CD8-positive, alpha-beta memory T cell (primary cell): Measurements from ENCODE around the gene PPFIA1. TPM values are rescaled to one million over a fixed set of nuclear protein-coding genes. Genes with fewer than 3 reads are reported as not detected.
A peak's percentile ranks its signal among the peaks of the same experiment; 100 is the strongest.

Experiments
- CTCF ChIA-PET: fragments of 350-600 bp; sonication (Branson Sonifier 250); formaldehyde crosslinking; loops from one replicate; lab custom pipeline; 2021; ENCODE audit warnings: antibody characterized with exemption; lab: Charles Lee
- POLR2A ChIA-PET: fragments of 350-600 bp; sonication (Branson Sonifier 250); formaldehyde crosslinking; loops from one replicate; lab custom pipeline; 2021; ENCODE audit warnings: antibody characterized with exemption; lab: Charles Lee
- DNase-seq, 5 donors: peaks; one replicate each; pipeline versions ENCODE4 v3.0.0 to v3.0.0-alpha.2; 2020 to 2022; ENCODE audit warnings: mixed read lengths in 1 of 5
- H3K27ac ChIP-seq: one replicate; pipeline ENCODE4 v1.7.0; 2013; ENCODE audit warnings: low read depth, mild to moderate bottlenecking, low read length, moderate library complexity
- H3K27me3 ChIP-seq: 2 replicates; pipeline ENCODE4 v1.7.0; 2013; ENCODE audit warnings: low read length, mild to moderate bottlenecking; ENCODE audit not compliant: insufficient read depth, poor library complexity, severe bottlenecking
- H3K36me3 ChIP-seq: 2 replicates; pipeline ENCODE4 v1.7.0; 2013; ENCODE audit warnings: mild to moderate bottlenecking, low read length, moderate library complexity; ENCODE audit not compliant: insufficient read depth
- H3K4me1 ChIP-seq: 2 replicates; pipeline ENCODE4 v1.7.0; 2013; ENCODE audit warnings: mild to moderate bottlenecking, low read length, moderate library complexity; ENCODE audit not compliant: insufficient read depth
- H3K4me3 ChIP-seq: 2 replicates; pipeline ENCODE4 v1.7.0; 2013; ENCODE audit warnings: mild to moderate bottlenecking, low read length
- H3K9me3 ChIP-seq: 2 replicates; pipeline ENCODE4 v1.7.0; 2013; ENCODE audit warnings: mild to moderate bottlenecking, low read length
- H3K27ac Mint-ChIP-seq, 8 donors: one replicate each; pipeline ENCODE4 v1.8.0; 2020 to 2021; ENCODE audit warnings: mixed read lengths in 8 of 8, mild to moderate bottlenecking in 6 of 8, inconsistent platforms in 3 of 8, moderate library complexity in 3 of 8
- H3K27me3 Mint-ChIP-seq, 2 donors: one replicate each; pipeline ENCODE4 v1.8.0; 2020 to 2021; ENCODE audit warnings: mixed read lengths in 2 of 2, mild to moderate bottlenecking in 1 of 2, moderate library complexity in 1 of 2
- H3K36me3 Mint-ChIP-seq, 3 donors: one replicate each; pipeline ENCODE4 v1.8.0; 2020 to 2021; ENCODE audit warnings: mixed read lengths in 3 of 3, inconsistent platforms in 1 of 3, mild to moderate bottlenecking in 1 of 3
- H3K4me1 Mint-ChIP-seq, 3 donors: one replicate each; pipeline ENCODE4 v1.8.0; 2020 to 2021; ENCODE audit warnings: mixed read lengths in 3 of 3, inconsistent platforms in 1 of 3, mild to moderate bottlenecking in 1 of 3
- H3K4me3 Mint-ChIP-seq, 7 donors: one replicate each; pipeline ENCODE4 v1.8.0; 2020 to 2021; ENCODE audit warnings: mixed read lengths in 7 of 7, mild to moderate bottlenecking in 6 of 7, moderate library complexity in 4 of 7, inconsistent platforms in 2 of 7
- H3K9me3 Mint-ChIP-seq, 5 donors: one replicate each; pipeline ENCODE4 v1.8.0; 2020 to 2022; ENCODE audit warnings: mixed read lengths in 5 of 5, mild to moderate bottlenecking in 3 of 5, moderate library complexity in 2 of 5, inconsistent platforms in 1 of 5
- polyA plus RNA-seq: library from polyadenylated mRNA; unstranded; fragments of 300-500 nt; fragmentation: Illumina TruSeq; gene quantifications from one replicate; pipeline ENCODE4 v1.2.3, GENCODE V29; 2021
- total RNA-seq, 2 experiments: library from RNA; stranded (reverse); gene quantifications; one replicate each; pipeline ENCODE4 v1.2.3, GENCODE V29; 2021

Gene PPFIA1
- total and polyA plus RNA-seq, 3 experiments from 2014 or later = 18.8 to 44.4 (median 39.9) TPM

- H3K27ac Mint-ChIP-seq = peak overlapping the region in 1 of 8 donors; percentile 65
- no peaks in the 10 kb centered on the region for H3K36me3 Mint-ChIP-seq
- H3K9me3 Mint-ChIP-seq = no peaks in the 10 kb centered on the region
- H3K4me1 Mint-ChIP-seq = peaks cover 0 to 1% (median 0%) of the 10 kb centered on the region in 3 donors
- Histone ChIP-seq H3K4me3 (no peak overlapping the region), H3K4me1 (no peaks in the 10 kb centered on the region), H3K9me3 (no peaks in the 10 kb centered on the region), H3K27ac (no peak overlapping the region), H3K27me3 (no peaks in the 10 kb centered on the region), H3K36me3 (no peaks in the 10 kb centered on the region)
- POLR2A ChIA-PET = no interaction called here
- peaks cover 4 to 14% of the 10 kb centered on the region in 2 donors for H3K27me3 Mint-ChIP-seq
- CTCF ChIA-PET = no interaction called here
- no peak overlapping the region for H3K4me3 Mint-ChIP-seq
- DNase-seq = no peak
Measured at GRCh38 chr11:70418130-70418529, 147.6 kb downstream of the PPFIA1 start.

- no peaks in the 10 kb centered on the region for H3K27me3 ChIP-seq
- ChIA-PET POLR2A (no interaction called here), CTCF (no interaction called here)
- no peaks in the 10 kb centered on the region for H3K9me3 Mint-ChIP-seq
- no peak overlapping the region for H3K4me3 ChIP-seq
- peaks cover 1% of the 10 kb centered on the region for H3K4me1 ChIP-seq
- H3K27ac Mint-ChIP-seq = no peak overlapping the region
- peaks cover 7 to 16% of the 10 kb centered on the region in 2 donors for H3K27me3 Mint-ChIP-seq
- no peak overlapping the region for H3K4me3 Mint-ChIP-seq
- H3K27ac ChIP-seq = peak overlapping the region; percentile 61
- H3K36me3 Mint-ChIP-seq = no peaks in the 10 kb centered on the region
- H3K4me1 Mint-ChIP-seq = peaks cover 0 to 5% (median 5%) of the 10 kb centered on the region in 3 donors
- no peaks in the 10 kb centered on the region for H3K9me3 ChIP-seq
- no peak for DNase-seq
- H3K36me3 ChIP-seq = no peaks in the 10 kb centered on the region
Measured at GRCh38 chr11:70419307-70420007, 149.0 kb downstream of the PPFIA1 start.

- DNase-seq = no peak
- H3K4me1 Mint-ChIP-seq = peaks cover 0 to 11% (median 8%) of the 10 kb centered on the region in 3 donors
- Histone ChIP-seq H3K4me1 (peaks cover 7% of the 10 kb centered on the region), H3K9me3 (no peaks in the 10 kb centered on the region), H3K27ac (peak overlapping the region; percentile 61), H3K27me3 (no peaks in the 10 kb centered on the region), H3K4me3 (no peak overlapping the region), H3K36me3 (no peaks in the 10 kb centered on the region)
- POLR2A ChIA-PET = no interaction called here
- no peaks in the 10 kb centered on the region for H3K36me3 Mint-ChIP-seq
- H3K27ac Mint-ChIP-seq = no peak overlapping the region
- peaks cover 7 to 13% of the 10 kb centered on the region in 2 donors for H3K27me3 Mint-ChIP-seq
- CTCF ChIA-PET = no interaction called here
- H3K9me3 Mint-ChIP-seq = no peaks in the 10 kb centered on the region
- H3K4me3 Mint-ChIP-seq = no peak overlapping the region
Measured at GRCh38 chr11:70420008-70420464, 149.5 kb downstream of the PPFIA1 start.

GRCh38 chr11:70420496-70420895 is 150.0 kb downstream of the PPFIA1 start:
- Histone ChIP-seq H3K36me3 (no peaks in the 10 kb centered on the region), H3K4me3 (no peak overlapping the region), H3K27me3 (no peaks in the 10 kb centered on the region), H3K9me3 (no peaks in the 10 kb centered on the region), H3K27ac (peak overlapping the region; percentile 5), H3K4me1 (peaks cover 7% of the 10 kb centered on the region)
- no peak overlapping the region for H3K4me3 Mint-ChIP-seq
- POLR2A ChIA-PET = no interaction called here
- H3K27ac Mint-ChIP-seq = no peak overlapping the region
- H3K9me3 Mint-ChIP-seq = no peaks in the 10 kb centered on the region
- peaks cover 8 to 10% of the 10 kb centered on the region in 2 donors for H3K27me3 Mint-ChIP-seq
- H3K36me3 Mint-ChIP-seq = no peaks in the 10 kb centered on the region
- CTCF ChIA-PET = no interaction called here
- no peak for DNase-seq
- H3K4me1 Mint-ChIP-seq = peaks cover 0 to 14% (median 10%) of the 10 kb centered on the region in 3 donors

- ChIA-PET CTCF (interaction anchor here (1.0 kb wide), 1 partner anchor 225 kb away, joined by 3 read pairs; no protein-coding TSS in a partner anchor), POLR2A (no interaction called here)
- Mint-ChIP-seq H3K27me3 (peaks cover 10 to 12% of the 10 kb centered on the region in 2 donors), H3K9me3 (no peaks in the 10 kb centered on the region), H3K27ac (no peak overlapping the region), H3K4me1 (peaks cover 0 to 14% (median 13%) of the 10 kb centered on the region in 3 donors), H3K4me3 (no peak overlapping the region), H3K36me3 (no peaks in the 10 kb centered on the region)
- DNase-seq = no peak
- Histone ChIP-seq H3K4me1 (peaks cover 7% of the 10 kb centered on the region), H3K27me3 (no peaks in the 10 kb centered on the region), H3K4me3 (no peak overlapping the region), H3K27ac (no peak overlapping the region), H3K36me3 (no peaks in the 10 kb centered on the region), H3K9me3 (no peaks in the 10 kb centered on the region)
Measured at GRCh38 chr11:70421123-70421522, 150.6 kb downstream of the PPFIA1 start.

GRCh38 chr11:70422692-70423522 is 152.4 kb downstream of the PPFIA1 start:
- Histone ChIP-seq H3K27me3 (no peaks in the 10 kb centered on the region), H3K9me3 (no peaks in the 10 kb centered on the region), H3K4me3 (no peak overlapping the region), H3K27ac (no peak overlapping the region), H3K4me1 (peaks cover 7% of the 10 kb centered on the region), H3K36me3 (no peaks in the 10 kb centered on the region)
- H3K4me1 Mint-ChIP-seq = peaks cover 0 to 14% (median 13%) of the 10 kb centered on the region in 3 donors
- H3K27ac Mint-ChIP-seq = no peak overlapping the region
- H3K9me3 Mint-ChIP-seq = no peaks in the 10 kb centered on the region
- no peak overlapping the region for H3K4me3 Mint-ChIP-seq
- peaks cover 10 to 19% of the 10 kb centered on the region in 2 donors for H3K27me3 Mint-ChIP-seq
- ChIA-PET POLR2A (no interaction called here), CTCF (no interaction called here)
- DNase-seq = no peak
- H3K36me3 Mint-ChIP-seq = no peaks in the 10 kb centered on the region

GRCh38 chr11:70423523-70424505 is 153.3 kb downstream of the PPFIA1 start:
- peak overlapping the region in 3 of 8 donors; percentile 50 to 96 (median 70) for H3K27ac Mint-ChIP-seq
- no peaks in the 10 kb centered on the region for H3K36me3 Mint-ChIP-seq
- POLR2A ChIA-PET = no interaction called here

More at GRCh38 chr11:70423523-70424505, 153.3 kb downstream of the PPFIA1 start:
- Histone ChIP-seq H3K4me1 (peaks cover 7% of the 10 kb centered on the region), H3K27me3 (no peaks in the 10 kb centered on the region), H3K9me3 (no peaks in the 10 kb centered on the region), H3K36me3 (no peaks in the 10 kb centered on the region), H3K4me3 (no peak overlapping the region), H3K27ac (no peak overlapping the region)
- peak in 2 of 5 donors; percentile 15 to 49 for DNase-seq
- H3K4me1 Mint-ChIP-seq = peaks cover 0 to 14% (median 13%) of the 10 kb centered on the region in 3 donors
- no peaks in the 10 kb centered on the region for H3K9me3 Mint-ChIP-seq
- peak overlapping the region in 1 of 7 donors; percentile 48 for H3K4me3 Mint-ChIP-seq
- peaks cover 16 to 24% of the 10 kb centered on the region in 2 donors for H3K27me3 Mint-ChIP-seq
- CTCF ChIA-PET = no interaction called here
